ENCODE data around the gene TTF2. TPM values are rescaled to one million over a fixed set of nuclear protein-coding genes. Genes with fewer than 3 reads are reported as not detected.

TTF2 gene
- total and polyA plus RNA-seq, 9 of the 15 experiments (the other 6 are each of a cell fraction or from before 2014, with no cell fraction given) = 9.4 to 71.1 (median 42.1) TPM

GRCh38 chr1:117015724-117016123 is 44.4 kb upstream of the TTF2 start:
- POLR2A ChIA-PET = no interaction called here
- no peak overlapping the region for H3K9ac ChIP-seq (ENCODE audit: insufficient read depth in 1 of 2, low read depth in 2 of 2, low read length in 2 of 2)

More at GRCh38 chr1:117015724-117016123, 44.4 kb upstream of the TTF2 start:
- Histone ChIP-seq H3K9me1 (ENCODE audit: control insufficient read depth, insufficient read depth, low read length) (no peaks in the 10 kb centered on the region), H3K9me3 (replicated peaks; ENCODE audit: control insufficient read depth, insufficient read depth, low read depth, low read length) (no peaks in the 10 kb centered on the region), H3K4me2 (ENCODE audit: insufficient read depth, low read length) (no peak overlapping the region), H2AFZ (ENCODE audit: low read depth, low read length) (no peak overlapping the region), H3K4me1 (replicated peaks in 1 of 2; ENCODE audit: control insufficient read depth in 2 of 2, insufficient read depth in 2 of 2, low read length in 2 of 2) (peaks cover 0 to 2% of the 10 kb centered on the region in 2 experiments; a peak in 2 of 5 replicates), H4K20me1 (replicated peaks; ENCODE audit: control insufficient read depth, insufficient read depth, low read length) (no peaks in the 10 kb centered on the region), H3K27me3 (ENCODE audit: control insufficient read depth in 2 of 2, insufficient read depth in 2 of 2, low read length in 2 of 2) (no peaks in the 10 kb centered on the region), H3K4me3 (no peak overlapping the region), H3K36me3 (ENCODE audit: control insufficient read depth, insufficient read depth, low read length) (no peaks in the 10 kb centered on the region), H3K79me2 (ENCODE audit: control insufficient read depth, insufficient read depth, low read length) (no peaks in the 10 kb centered on the region), H3K27ac (ENCODE audit: extremely low read depth, low read depth, low read length) (no peak overlapping the region)
- FAIRE-seq (no peak), DNase-seq (ENCODE audit: extremely low read depth in 1 of 4, low spot score in 3 of 4) (no peak), ATAC-seq (no peak)
- WGBS (ENCODE audit: insufficient coverage, low coverage, missing lambda C conversion rate) = 20% methylated on average over 3 of the region's 3 CpGs
- CTCF ChIA-PET (ENCODE audit: low intra/inter-chr PET ratio) = no interaction called here
- in situ Hi-C loops (cut with MboI) = no loop called here
- BruUV-seq (replicated peaks) = no TSS peak
- intact Hi-C loops (cut with micrococcal nuclease) = no loop called here
- TF ChIP-seq ARID2 (IDR thresholded peaks at IDR 0.05) = no peak
- TF ChIP-seq XRCC3 (IDR thresholded peaks at IDR 0.05) = no peak
- TF ChIP-seq ZSCAN32 (CRISPR knock-in tag; IDR thresholded peaks at IDR 0.05) = no peak
- no peak for TF ChIP-seq LARP7 (IDR thresholded peaks at IDR 0.05)
- TF ChIP-seq ETS2 (tag; IDR thresholded peaks at IDR 0.05; ENCODE audit: borderline replicate concordance, poor library complexity, severe bottlenecking) = no peak
- TF ChIP-seq, protein P1, sequence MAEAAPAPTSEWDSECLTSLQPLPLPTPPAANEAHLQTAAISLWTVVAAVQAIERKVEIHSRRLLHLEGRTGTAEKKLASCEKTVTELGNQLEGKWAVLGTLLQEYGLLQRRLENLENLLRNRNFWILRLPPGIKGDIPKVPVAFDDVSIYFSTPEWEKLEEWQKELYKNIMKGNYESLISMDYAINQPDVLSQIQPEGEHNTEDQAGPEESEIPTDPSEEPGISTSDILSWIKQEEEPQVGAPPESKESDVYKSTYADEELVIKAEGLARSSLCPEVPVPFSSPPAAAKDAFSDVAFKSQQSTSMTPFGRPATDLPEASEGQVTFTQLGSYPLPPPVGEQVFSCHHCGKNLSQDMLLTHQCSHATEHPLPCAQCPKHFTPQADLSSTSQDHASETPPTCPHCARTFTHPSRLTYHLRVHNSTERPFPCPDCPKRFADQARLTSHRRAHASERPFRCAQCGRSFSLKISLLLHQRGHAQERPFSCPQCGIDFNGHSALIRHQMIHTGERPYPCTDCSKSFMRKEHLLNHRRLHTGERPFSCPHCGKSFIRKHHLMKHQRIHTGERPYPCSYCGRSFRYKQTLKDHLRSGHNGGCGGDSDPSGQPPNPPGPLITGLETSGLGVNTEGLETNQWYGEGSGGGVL (CRISPR knock-in tag; IDR thresholded peaks at IDR 0.05) = no peak

Measured in K562 (cell line).